H9 (cell line): ENCODE data around the gene FARP2. TPM values are rescaled to one million over a fixed set of nuclear protein-coding genes. Genes with fewer than 3 reads are reported as not detected.

Experiments used
- DNase-seq: peaks from one replicate; pipeline ENCODE4 v3.0.0-alpha.2; 2017
- H2AFZ ChIP-seq: one replicate; pipeline ENCODE4 v1.6.1; 2013; ENCODE audit warnings: mild to moderate bottlenecking, low read length, control low read depth, moderate library complexity
- H2AK5ac ChIP-seq: 2 replicates; pipeline ENCODE4 v1.6.1; 2013; ENCODE audit warnings: low read length, control low read depth, mixed read lengths; ENCODE audit not compliant: insufficient read length
- H2BK120ac ChIP-seq: one replicate; pipeline ENCODE4 v1.6.1; 2013; ENCODE audit warnings: low read depth, mild to moderate bottlenecking, low read length, control low read depth, inconsistent platforms; ENCODE audit not compliant: poor library complexity, severe bottlenecking
- H2BK12ac ChIP-seq: 2 replicates; pipeline ENCODE4 v1.6.1; 2013; ENCODE audit warnings: low read length, control low read depth, mixed read lengths, low read depth; ENCODE audit not compliant: insufficient read length
- H2BK15ac ChIP-seq: 2 replicates; pipeline ENCODE4 v1.6.1; 2013; ENCODE audit warnings: low read depth, low read length, control low read depth
- H2BK20ac ChIP-seq: one replicate; pipeline ENCODE4 v1.6.1; 2013; ENCODE audit warnings: low read depth, mild to moderate bottlenecking, low read length, control low read depth, inconsistent platforms; ENCODE audit not compliant: poor library complexity, severe bottlenecking
- H2BK5ac ChIP-seq: 2 replicates; pipeline ENCODE4 v1.6.1; 2013; ENCODE audit warnings: low read length, control low read depth, mixed read lengths; ENCODE audit not compliant: insufficient read length
- H3K14ac ChIP-seq: 2 replicates; pipeline ENCODE4 v1.6.1; 2013; ENCODE audit warnings: low read length, control low read depth; ENCODE audit not compliant: insufficient read depth
- H3K18ac ChIP-seq: 2 replicates; pipeline ENCODE4 v1.6.1; 2013; ENCODE audit warnings: low read depth, mild to moderate bottlenecking, mixed read lengths, low read length, control low read depth; ENCODE audit not compliant: insufficient read length
- H3K23ac ChIP-seq: 2 replicates; pipeline ENCODE4 v1.6.1; 2013; ENCODE audit warnings: low read length, control low read depth, mixed read lengths, low read depth; ENCODE audit not compliant: insufficient read length
- H3K23me2 ChIP-seq: 2 replicates; pipeline ENCODE4 v1.6.1; 2013; ENCODE audit warnings: low read depth, mild to moderate bottlenecking, mixed read lengths, low read length, control low read depth; ENCODE audit not compliant: insufficient read length, poor library complexity, severe bottlenecking
- H3K27ac ChIP-seq: 2 replicates; pipeline ENCODE4 v1.5.1; 2013; ENCODE audit warnings: low read length, control low read depth, mixed read lengths, low read depth; ENCODE audit not compliant: insufficient read length
- H3K27me3 ChIP-seq: 2 replicates; pipeline ENCODE4 v1.6.1; 2013; ENCODE audit warnings: low read length, control low read depth, inconsistent platforms; ENCODE audit not compliant: insufficient read depth
- H3K4ac ChIP-seq: 2 replicates; pipeline ENCODE4 v1.6.1; 2013; ENCODE audit warnings: low read depth, mild to moderate bottlenecking, control low read depth, inconsistent platforms, low read length, moderate library complexity
- H3K4me1 ChIP-seq: 2 replicates; pipeline ENCODE4 v1.6.1; 2013; ENCODE audit warnings: low read length, control low read depth, inconsistent platforms; ENCODE audit not compliant: insufficient read depth
- H3K4me2 ChIP-seq: 2 replicates; pipeline ENCODE4 v1.6.1; 2013; ENCODE audit warnings: low read length, control low read depth, mixed read lengths; ENCODE audit not compliant: insufficient read length, insufficient read depth
- H3K56ac ChIP-seq: 2 replicates; pipeline ENCODE4 v1.6.1; 2013; ENCODE audit warnings: low read depth, mild to moderate bottlenecking, mixed read lengths, low read length, control low read depth; ENCODE audit not compliant: insufficient read length
- H3K79me1 ChIP-seq: 2 replicates; pipeline ENCODE4 v1.6.1; 2013; ENCODE audit warnings: low read depth, mild to moderate bottlenecking, moderate library complexity, low read length, control low read depth, inconsistent platforms; ENCODE audit not compliant: insufficient read depth, poor library complexity, severe bottlenecking
- H3K79me2 ChIP-seq: 2 replicates; pipeline ENCODE4 v1.6.1; 2013; ENCODE audit warnings: low read length, control low read depth, inconsistent platforms; ENCODE audit not compliant: insufficient read depth
- H3K9ac ChIP-seq: 2 replicates; pipeline ENCODE4 v1.6.1; 2013; ENCODE audit warnings: low read length, control low read depth, mixed read lengths; ENCODE audit not compliant: insufficient read length; ENCODE audit errors: extremely low read depth
- H3K9me3 ChIP-seq: one replicate; pipeline ENCODE4 v1.6.1; 2013; ENCODE audit warnings: low read depth, low read length, inconsistent platforms; ENCODE audit not compliant: control insufficient read depth
- H3T11ph ChIP-seq: one replicate; pipeline ENCODE4 v1.6.1; 2013; ENCODE audit warnings: mild to moderate bottlenecking, low read length, control low read depth, inconsistent platforms
- H4K20me1 ChIP-seq: one replicate; pipeline ENCODE4 v1.6.1; 2013; ENCODE audit not compliant: control insufficient read depth, insufficient read length, insufficient read depth
- H4K5ac ChIP-seq: 2 replicates; pipeline ENCODE4 v1.6.1; 2013; ENCODE audit warnings: low read depth, mild to moderate bottlenecking, mixed read lengths, low read length, control low read depth; ENCODE audit not compliant: insufficient read length
- H4K8ac ChIP-seq: replicated peaks from 2 replicates; pipeline ENCODE4 v1.6.1; 2013; ENCODE audit warnings: low read length, control low read depth, mixed read lengths, low read depth; ENCODE audit not compliant: insufficient read length
- H4K91ac ChIP-seq: 2 replicates; pipeline ENCODE4 v1.6.1; 2013; ENCODE audit warnings: low read depth, mild to moderate bottlenecking, moderate library complexity, mixed read lengths, low read length, control low read depth; ENCODE audit not compliant: insufficient read length
- H3K27ac Mint-ChIP-seq, 3 experiments: 2 replicates in 2 of 3; 3 replicates in 1 of 3; pipeline ENCODE4 v1.8.0; 2020 to 2021; ENCODE audit warnings: mixed read lengths in 3 of 3, mild to moderate bottlenecking in 1 of 3, moderate library complexity in 1 of 3
- H3K27me3 Mint-ChIP-seq: 2 replicates; pipeline ENCODE4 v1.8.0; 2021; ENCODE audit warnings: low read depth, mild to moderate bottlenecking, moderate library complexity, mixed read lengths
- H3K36me3 Mint-ChIP-seq, 3 experiments: 2 replicates in 2 of 3; 3 replicates in 1 of 3; pipeline ENCODE4 v1.8.0; 2020 to 2021; ENCODE audit warnings: low read depth in 3 of 3, mixed read lengths in 3 of 3; ENCODE audit not compliant: insufficient read depth in 1 of 3
- H3K4me1 Mint-ChIP-seq, 2 experiments: 2 replicates each; pipeline ENCODE4 v1.8.0; 2020; ENCODE audit warnings: mixed read lengths in 2 of 2
- H3K4me3 Mint-ChIP-seq, 2 experiments: 2 replicates in 1 of 2; 3 replicates in 1 of 2; pipeline ENCODE4 v1.8.0; 2020 to 2021; ENCODE audit warnings: mild to moderate bottlenecking in 2 of 2, mixed read lengths in 2 of 2, moderate library complexity in 1 of 2
- H3K9me3 Mint-ChIP-seq, 2 experiments: 2 replicates in 1 of 2; 3 replicates in 1 of 2; pipeline ENCODE4 v1.8.0; 2020; ENCODE audit warnings: mild to moderate bottlenecking in 2 of 2, mixed read lengths in 2 of 2, moderate library complexity in 1 of 2
- WGBS: extraction: QIAGEN DNeasy Blood & Tissue Kit; methylation state at CpG from one replicate; pipeline ENCODE4 v1.1.7; 2013; ENCODE audit warnings: missing lambda C conversion rate, low lambda C conversion rate, mixed read lengths; ENCODE audit not compliant: insufficient read length; ENCODE audit errors: extremely low coverage; 5-methylcytosine and 5-hydroxymethylcytosine counted together
- total RNA-seq: library from RNA; stranded (reverse); gene quantifications from 2 replicates; pipeline ENCODE4 v1.2.1, GENCODE V29; 2021
- TF ChIP-seq, protein P1 (sequence below): fragments of 200-600 bp; sonication (generic); conservative IDR thresholded peaks from 3 replicates; pipeline ENCODE4 v1.8.0; 2021; ENCODE audit warnings: antibody characterized with exemption, mild to moderate bottlenecking

FARP2 gene
- total RNA-seq, 1 experiment from 2014 or later, result 33.9 TPM

DNA sequence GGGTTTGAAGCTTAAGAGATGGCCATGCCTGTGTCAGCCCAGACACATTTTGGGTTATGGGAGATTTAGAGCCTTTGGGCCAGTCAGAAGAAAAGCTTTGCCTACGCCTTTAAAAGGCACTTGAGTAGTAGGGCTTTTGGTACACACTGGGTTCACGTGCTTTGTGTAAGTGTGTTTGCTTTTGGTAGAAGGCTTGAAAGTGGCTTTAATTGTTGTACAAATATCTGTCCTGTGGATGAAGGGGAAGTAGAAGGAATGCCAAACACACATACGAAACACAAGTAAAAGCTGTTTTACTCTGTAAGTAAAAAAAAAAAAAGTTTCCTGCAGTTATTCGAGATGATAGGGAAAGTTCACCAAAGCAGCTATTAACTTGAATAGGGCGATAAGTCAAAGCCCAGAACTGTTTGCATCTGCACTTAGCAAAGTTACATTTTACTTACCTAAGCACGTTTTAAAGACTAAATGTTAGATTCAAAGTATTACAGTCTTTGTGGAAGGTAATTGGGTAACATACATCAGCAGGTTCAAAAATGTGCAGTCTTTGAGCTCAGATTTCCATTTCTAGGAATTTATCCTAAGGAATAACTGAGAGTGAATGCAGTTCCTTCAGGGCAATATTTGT is 76.9 kb downstream of the FARP2 start:
- Histone ChIP-seq H4K91ac (no peak overlapping the region), H3K27me3 (no peaks in the 10 kb centered on the region), H3K9ac (no peak overlapping the region), H3K23ac (no peak overlapping the region), H3K79me2 (no peaks in the 10 kb centered on the region), H3K4ac (no peak overlapping the region), H3K18ac (no peak overlapping the region), H4K5ac (no peak overlapping the region), H4K8ac (no peak overlapping the region), H3T11ph (no peak overlapping the region), H2BK20ac (no peak overlapping the region), H3K27ac (no peak overlapping the region), H2BK120ac (no peak overlapping the region), H3K14ac (no peak overlapping the region), H3K79me1 (no peaks in the 10 kb centered on the region), H3K4me1 (no peaks in the 10 kb centered on the region), H2BK15ac (no peak overlapping the region; the same call in 1 of the 2 replicates), H3K9me3 (no peaks in the 10 kb centered on the region), H3K23me2 (no peaks in the 10 kb centered on the region), H3K56ac (no peak overlapping the region), H2AFZ (no peak overlapping the region), H2BK5ac (no peak overlapping the region), H3K4me2 (no peak overlapping the region), H4K20me1 (no peaks in the 10 kb centered on the region), H2AK5ac (no peak overlapping the region), H2BK12ac (no peak overlapping the region)
- H3K27ac Mint-ChIP-seq, result peak overlapping the region in 1 of 3 experiments; percentile 2; a peak in 1 of 7 replicates
- TF ChIP-seq, protein P1, sequence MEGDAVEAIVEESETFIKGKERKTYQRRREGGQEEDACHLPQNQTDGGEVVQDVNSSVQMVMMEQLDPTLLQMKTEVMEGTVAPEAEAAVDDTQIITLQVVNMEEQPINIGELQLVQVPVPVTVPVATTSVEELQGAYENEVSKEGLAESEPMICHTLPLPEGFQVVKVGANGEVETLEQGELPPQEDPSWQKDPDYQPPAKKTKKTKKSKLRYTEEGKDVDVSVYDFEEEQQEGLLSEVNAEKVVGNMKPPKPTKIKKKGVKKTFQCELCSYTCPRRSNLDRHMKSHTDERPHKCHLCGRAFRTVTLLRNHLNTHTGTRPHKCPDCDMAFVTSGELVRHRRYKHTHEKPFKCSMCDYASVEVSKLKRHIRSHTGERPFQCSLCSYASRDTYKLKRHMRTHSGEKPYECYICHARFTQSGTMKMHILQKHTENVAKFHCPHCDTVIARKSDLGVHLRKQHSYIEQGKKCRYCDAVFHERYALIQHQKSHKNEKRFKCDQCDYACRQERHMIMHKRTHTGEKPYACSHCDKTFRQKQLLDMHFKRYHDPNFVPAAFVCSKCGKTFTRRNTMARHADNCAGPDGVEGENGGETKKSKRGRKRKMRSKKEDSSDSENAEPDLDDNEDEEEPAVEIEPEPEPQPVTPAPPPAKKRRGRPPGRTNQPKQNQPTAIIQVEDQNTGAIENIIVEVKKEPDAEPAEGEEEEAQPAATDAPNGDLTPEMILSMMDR, result no peak
- no CpG with 5 or more reads among the region's 6 CpGs for WGBS
- H3K4me3 Mint-ChIP-seq, result no peak overlapping the region
- no peak for DNase-seq
- H3K36me3 Mint-ChIP-seq, result peaks cover 37 to 63% (median 50%) of the 10 kb centered on the region in 3 experiments
- H3K9me3 Mint-ChIP-seq, result peaks cover 0 to 6% of the 10 kb centered on the region in 2 experiments; a peak in 1 of 5 replicates
- no peaks in the 10 kb centered on the region for H3K27me3 Mint-ChIP-seq
- H3K4me1 Mint-ChIP-seq, result no peaks in the 10 kb centered on the region
